ENCODE results near the gene SMYD4. TPM values are rescaled to one million over a fixed set of nuclear protein-coding genes. Genes with fewer than 3 reads are reported as not detected.
A peak's percentile ranks its signal among the peaks of the same experiment; 100 is the strongest.

The SMYD4 gene
- total RNA-seq, 1 donor from 2014 or later: 24.0 TPM

DNA sequence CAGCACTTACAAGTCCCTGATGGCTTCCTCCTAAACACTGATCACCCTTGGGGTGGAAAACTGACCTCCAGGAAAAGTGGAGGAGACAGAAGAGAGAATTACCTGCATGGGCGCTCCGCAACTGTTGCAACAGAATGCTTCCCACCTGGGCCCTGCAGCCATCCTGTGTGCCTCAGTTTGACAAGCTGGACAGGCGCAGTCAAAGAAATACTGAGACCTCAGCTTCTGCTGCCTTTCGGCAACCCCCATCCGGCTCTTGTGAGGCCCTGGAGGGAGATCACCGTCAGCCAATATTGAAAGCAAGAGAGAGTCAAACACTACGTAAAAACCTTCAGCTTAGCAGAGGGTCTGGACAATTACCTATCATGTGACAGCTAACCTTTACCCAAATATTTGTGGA, 43.0 kb downstream of the SMYD4 start:
- Histone ChIP-seq H3K4me1 (no peaks in the 10 kb centered on the region), H3K9me3 (ENCODE audit: low read depth) (no peaks in the 10 kb centered on the region), H4K20me1 (ENCODE audit: low read depth) (no peaks in the 10 kb centered on the region), H2AFZ (replicated peaks) (no peak overlapping the region), H3K4me3 (no peak overlapping the region), H3K79me2 (ENCODE audit: low read depth) (peaks cover 4% of the 10 kb centered on the region), H3K4me2 (no peak overlapping the region), H3K27me3 (no peaks in the 10 kb centered on the region), H3K9ac (no peak overlapping the region), H3F3A (ENCODE audit: low read depth) (no peaks in the 10 kb centered on the region), H3K27ac (no peak overlapping the region), H3K36me3 (no peaks in the 10 kb centered on the region)
- no peak for DNase-seq (ENCODE audit: low spot score)
- Mint-ChIP-seq H3K27ac (no peak overlapping the region), H3K4me1 (peaks cover 6% of the 10 kb centered on the region), H3K36me3 (peaks cover 29% of the 10 kb centered on the region), H3K9me3 (no peaks in the 10 kb centered on the region), H3K4me3 (no peak overlapping the region), H3K27me3 (ENCODE audit: insufficient read depth, low read depth) (no peaks in the 10 kb centered on the region)
- TF ChIP-seq, protein P1, sequence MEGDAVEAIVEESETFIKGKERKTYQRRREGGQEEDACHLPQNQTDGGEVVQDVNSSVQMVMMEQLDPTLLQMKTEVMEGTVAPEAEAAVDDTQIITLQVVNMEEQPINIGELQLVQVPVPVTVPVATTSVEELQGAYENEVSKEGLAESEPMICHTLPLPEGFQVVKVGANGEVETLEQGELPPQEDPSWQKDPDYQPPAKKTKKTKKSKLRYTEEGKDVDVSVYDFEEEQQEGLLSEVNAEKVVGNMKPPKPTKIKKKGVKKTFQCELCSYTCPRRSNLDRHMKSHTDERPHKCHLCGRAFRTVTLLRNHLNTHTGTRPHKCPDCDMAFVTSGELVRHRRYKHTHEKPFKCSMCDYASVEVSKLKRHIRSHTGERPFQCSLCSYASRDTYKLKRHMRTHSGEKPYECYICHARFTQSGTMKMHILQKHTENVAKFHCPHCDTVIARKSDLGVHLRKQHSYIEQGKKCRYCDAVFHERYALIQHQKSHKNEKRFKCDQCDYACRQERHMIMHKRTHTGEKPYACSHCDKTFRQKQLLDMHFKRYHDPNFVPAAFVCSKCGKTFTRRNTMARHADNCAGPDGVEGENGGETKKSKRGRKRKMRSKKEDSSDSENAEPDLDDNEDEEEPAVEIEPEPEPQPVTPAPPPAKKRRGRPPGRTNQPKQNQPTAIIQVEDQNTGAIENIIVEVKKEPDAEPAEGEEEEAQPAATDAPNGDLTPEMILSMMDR (IDR thresholded peaks at IDR 0.05): no peak
- no peak for TF ChIP-seq EZH2phosphoT487 (IDR thresholded peaks at IDR 0.05)
- TF ChIP-seq EZH2 (IDR thresholded peaks at IDR 0.05): no peak

DNA sequence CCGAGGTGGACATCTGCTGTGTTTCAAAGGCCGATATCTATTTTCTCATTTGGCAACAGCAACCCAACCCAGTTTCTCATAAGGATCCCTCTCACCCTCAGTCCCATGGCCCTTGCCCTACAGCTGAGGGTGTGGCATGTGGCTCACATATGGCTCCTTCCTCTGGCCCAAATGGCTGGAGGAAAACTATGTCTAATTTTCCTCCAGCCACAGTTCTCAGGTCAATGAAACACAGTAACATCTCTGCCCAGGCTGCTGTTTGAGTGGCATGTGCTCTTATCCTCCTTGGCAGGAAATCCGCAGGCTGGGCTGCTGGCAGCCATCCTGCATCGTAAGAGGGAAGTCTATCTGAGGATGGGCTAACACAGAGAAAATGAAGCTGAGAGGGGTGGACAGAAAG, 43.8 kb downstream of the SMYD4 start:
- TF ChIP-seq, protein P1 (IDR thresholded peaks at IDR 0.05): no peak
- no peak for TF ChIP-seq EZH2 (IDR thresholded peaks at IDR 0.05)
- no peak for TF ChIP-seq EZH2phosphoT487 (IDR thresholded peaks at IDR 0.05)

DNA sequence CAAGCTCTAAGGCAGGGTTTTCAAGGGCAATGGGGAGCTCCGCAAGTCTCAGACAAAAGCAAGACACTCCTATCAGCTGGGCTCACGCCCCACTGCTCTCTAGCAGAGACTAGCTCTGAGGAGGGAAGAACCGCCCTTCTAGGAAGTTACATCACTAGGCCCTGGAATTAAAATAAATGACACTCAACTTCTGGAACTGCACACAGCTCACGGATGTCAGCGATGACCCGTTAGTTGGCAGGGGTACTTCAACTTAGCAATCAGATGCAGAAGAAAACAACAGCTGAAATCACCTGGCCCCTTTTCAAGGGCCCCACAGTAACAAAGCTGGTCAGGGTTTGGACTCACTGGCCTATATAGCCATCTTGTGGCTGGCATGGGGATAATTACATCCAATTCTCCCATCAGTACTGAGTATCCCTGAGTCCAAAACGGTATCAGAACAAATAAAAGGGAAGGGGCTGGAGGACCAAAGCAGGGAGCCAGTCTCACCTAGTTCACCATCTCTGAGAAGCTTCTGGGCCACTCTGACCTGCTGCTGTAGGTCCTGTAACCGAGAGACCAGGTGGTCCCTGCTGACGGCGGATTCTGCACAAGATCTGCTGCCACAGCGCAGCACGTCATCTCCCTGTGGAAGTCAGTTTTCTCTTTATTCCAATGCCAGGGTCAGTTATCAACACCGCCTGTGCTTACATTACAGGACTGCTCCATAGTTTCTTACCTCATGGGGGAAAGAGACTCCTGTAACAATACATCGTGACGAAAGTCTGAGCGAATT, 45.7 kb downstream of the SMYD4 start:
- no peak overlapping the region for H3K4me3 Mint-ChIP-seq
- H3K4me1 Mint-ChIP-seq: peaks cover 6% of the 10 kb centered on the region
- H3K27ac Mint-ChIP-seq: peak overlapping the region; percentile 65

More for the DNA sequence above, 43.8 kb downstream of the SMYD4 start:
- no peak overlapping the region for H3K4me2 ChIP-seq
- Mint-ChIP-seq H3K27ac (no peak overlapping the region), H3K36me3 (peaks cover 26% of the 10 kb centered on the region), H3K4me3 (no peak overlapping the region), H3K27me3 (ENCODE audit: insufficient read depth, low read depth) (no peaks in the 10 kb centered on the region), H3K4me1 (peaks cover 6% of the 10 kb centered on the region), H3K9me3 (no peaks in the 10 kb centered on the region)
- H3K36me3 ChIP-seq: no peaks in the 10 kb centered on the region
- H3K27me3 ChIP-seq: no peaks in the 10 kb centered on the region
- DNase-seq (ENCODE audit: low spot score): no peak
- peaks cover 4% of the 10 kb centered on the region for H3K79me2 ChIP-seq (ENCODE audit: low read depth)
- no peak overlapping the region for H3K4me3 ChIP-seq
- H3K27ac ChIP-seq: no peak overlapping the region
- no peak overlapping the region for H3K9ac ChIP-seq
- H3F3A ChIP-seq (ENCODE audit: low read depth): no peaks in the 10 kb centered on the region
- H3K4me1 ChIP-seq: no peaks in the 10 kb centered on the region
- H3K9me3 ChIP-seq (ENCODE audit: low read depth): no peaks in the 10 kb centered on the region
- H4K20me1 ChIP-seq (ENCODE audit: low read depth): no peaks in the 10 kb centered on the region
- H2AFZ ChIP-seq (replicated peaks): no peak overlapping the region

More for the DNA sequence above, 45.7 kb downstream of the SMYD4 start:
- no peaks in the 10 kb centered on the region for H3F3A ChIP-seq (ENCODE audit: low read depth)
- H3K27me3 ChIP-seq: no peaks in the 10 kb centered on the region
- no peak overlapping the region for H3K4me3 ChIP-seq
- no peaks in the 10 kb centered on the region for H3K79me2 ChIP-seq (ENCODE audit: low read depth)
- H3K9me3 ChIP-seq (ENCODE audit: low read depth): no peaks in the 10 kb centered on the region
- TF ChIP-seq, protein P1 (IDR thresholded peaks at IDR 0.05): peak; percentile 67
- no peak for TF ChIP-seq EZH2 (IDR thresholded peaks at IDR 0.05)
- H3K9me3 Mint-ChIP-seq: no peaks in the 10 kb centered on the region
- no peak overlapping the region for H3K9ac ChIP-seq
- no peaks in the 10 kb centered on the region for H3K36me3 ChIP-seq
- DNase-seq (ENCODE audit: low spot score): peak; percentile 65
- H3K4me1 ChIP-seq: no peaks in the 10 kb centered on the region
- no peaks in the 10 kb centered on the region for H3K27me3 Mint-ChIP-seq (ENCODE audit: insufficient read depth, low read depth)
- H4K20me1 ChIP-seq (ENCODE audit: low read depth): no peaks in the 10 kb centered on the region
- H3K4me2 ChIP-seq: no peak overlapping the region
- H3K27ac ChIP-seq: no peak overlapping the region
- H2AFZ ChIP-seq (replicated peaks): no peak overlapping the region
- H3K36me3 Mint-ChIP-seq: peaks cover 26% of the 10 kb centered on the region

Data from neural progenitor cell (in vitro differentiated cells).